Measurements from ENCODE around the gene CDYL.

CDYL gene

DNA sequence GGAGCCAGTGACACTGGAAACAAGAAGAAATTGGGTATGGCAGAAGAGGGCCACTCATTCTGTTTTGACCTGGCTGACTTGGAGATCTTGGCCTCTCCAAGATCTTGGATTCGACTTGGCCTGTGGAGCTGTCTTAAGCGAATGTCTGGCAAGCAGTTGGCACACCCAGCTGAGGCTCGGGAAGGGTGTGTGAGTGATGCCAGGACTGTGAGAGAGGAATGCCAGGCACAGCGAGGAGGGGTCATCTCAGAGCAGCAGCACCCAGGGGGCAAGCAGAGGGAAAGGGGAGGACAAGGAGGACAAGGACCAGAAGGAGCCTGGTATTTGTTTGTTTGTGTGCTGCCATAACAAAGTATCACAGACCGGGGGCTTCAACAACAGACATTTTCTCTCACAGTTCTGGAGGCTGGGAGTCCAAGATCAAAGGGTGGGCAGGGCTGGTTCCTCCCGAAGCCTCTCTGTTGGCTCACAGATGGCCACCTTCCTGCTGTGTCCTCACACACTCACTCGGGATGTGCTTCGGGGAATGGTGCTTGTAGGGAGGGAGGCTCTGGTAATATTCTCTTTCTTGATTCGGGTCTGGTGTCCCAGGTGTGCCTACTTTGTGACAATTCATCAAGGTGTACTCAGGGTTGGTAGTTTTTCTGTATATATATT lies 194.7 kb downstream of the CDYL start:
- no peak overlapping the region for H3K4me3 ChIP-seq (ENCODE audit: low read depth, low read length)
- in situ Hi-C loops (cut with HindIII; ENCODE audit: low sequenced_read_pairs), result no loop called here
- TF ChIP-seq, protein P1, sequence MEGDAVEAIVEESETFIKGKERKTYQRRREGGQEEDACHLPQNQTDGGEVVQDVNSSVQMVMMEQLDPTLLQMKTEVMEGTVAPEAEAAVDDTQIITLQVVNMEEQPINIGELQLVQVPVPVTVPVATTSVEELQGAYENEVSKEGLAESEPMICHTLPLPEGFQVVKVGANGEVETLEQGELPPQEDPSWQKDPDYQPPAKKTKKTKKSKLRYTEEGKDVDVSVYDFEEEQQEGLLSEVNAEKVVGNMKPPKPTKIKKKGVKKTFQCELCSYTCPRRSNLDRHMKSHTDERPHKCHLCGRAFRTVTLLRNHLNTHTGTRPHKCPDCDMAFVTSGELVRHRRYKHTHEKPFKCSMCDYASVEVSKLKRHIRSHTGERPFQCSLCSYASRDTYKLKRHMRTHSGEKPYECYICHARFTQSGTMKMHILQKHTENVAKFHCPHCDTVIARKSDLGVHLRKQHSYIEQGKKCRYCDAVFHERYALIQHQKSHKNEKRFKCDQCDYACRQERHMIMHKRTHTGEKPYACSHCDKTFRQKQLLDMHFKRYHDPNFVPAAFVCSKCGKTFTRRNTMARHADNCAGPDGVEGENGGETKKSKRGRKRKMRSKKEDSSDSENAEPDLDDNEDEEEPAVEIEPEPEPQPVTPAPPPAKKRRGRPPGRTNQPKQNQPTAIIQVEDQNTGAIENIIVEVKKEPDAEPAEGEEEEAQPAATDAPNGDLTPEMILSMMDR (IDR thresholded peaks at IDR 0.05; ENCODE audit: low read depth, low read length, missing control alignments), result no peak
- DNase-seq (ENCODE audit: low read depth), result no peak

DNA sequence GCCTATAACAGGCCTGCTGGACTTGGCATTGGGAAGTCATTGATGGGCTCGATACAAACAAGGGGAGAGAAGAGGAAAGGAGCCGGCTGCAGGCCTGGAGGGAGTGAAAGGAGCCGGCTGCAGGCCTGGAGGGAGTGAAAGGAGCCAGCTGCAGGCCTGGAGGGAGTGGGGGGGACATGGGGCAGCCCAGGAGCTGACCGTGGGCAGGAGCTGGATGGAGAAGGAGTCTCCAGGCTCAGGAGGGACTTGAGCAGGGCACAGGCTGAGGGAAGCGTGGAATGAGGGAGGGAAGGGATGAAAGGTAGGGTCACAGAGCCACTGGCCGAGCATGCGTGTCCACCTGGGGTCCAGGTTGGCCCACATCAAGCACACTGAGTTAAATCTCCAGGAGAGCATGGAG lies 195.6 kb downstream of the CDYL start:
- in situ Hi-C loops (cut with HindIII; ENCODE audit: low sequenced_read_pairs), result no loop called here
- no peak for DNase-seq (ENCODE audit: low read depth)
- H3K4me3 ChIP-seq (ENCODE audit: low read depth, low read length), result no peak overlapping the region
- TF ChIP-seq, protein P1 (IDR thresholded peaks at IDR 0.05; ENCODE audit: low read depth, low read length, missing control alignments), result no peak

DNA sequence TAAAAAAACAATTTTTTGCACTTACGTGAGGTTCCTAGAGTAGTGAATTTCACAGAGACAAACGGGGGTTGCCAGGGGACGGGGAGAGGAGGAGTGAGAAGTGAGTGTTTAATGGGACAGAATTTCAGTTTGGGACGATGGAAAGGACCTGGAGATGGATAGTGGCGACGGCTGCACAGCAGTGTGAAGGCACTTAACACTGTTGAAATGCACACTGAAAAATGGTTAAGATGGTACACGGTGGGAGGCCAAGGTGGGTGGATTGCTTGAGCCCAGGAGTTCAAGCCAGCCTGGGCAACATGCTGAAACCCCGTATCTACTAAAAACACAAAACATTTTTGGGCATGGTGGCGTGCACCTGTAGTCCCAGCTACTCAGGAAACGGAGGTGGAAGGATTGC lies 196.2 kb downstream of the CDYL start:
- TF ChIP-seq, protein P1 (IDR thresholded peaks at IDR 0.05; ENCODE audit: low read depth, low read length, missing control alignments), result no peak
- in situ Hi-C loops (cut with HindIII; ENCODE audit: low sequenced_read_pairs), result no loop called here
- H3K4me3 ChIP-seq (ENCODE audit: low read depth, low read length), result no peak overlapping the region
- no peak for DNase-seq (ENCODE audit: low read depth)

DNA sequence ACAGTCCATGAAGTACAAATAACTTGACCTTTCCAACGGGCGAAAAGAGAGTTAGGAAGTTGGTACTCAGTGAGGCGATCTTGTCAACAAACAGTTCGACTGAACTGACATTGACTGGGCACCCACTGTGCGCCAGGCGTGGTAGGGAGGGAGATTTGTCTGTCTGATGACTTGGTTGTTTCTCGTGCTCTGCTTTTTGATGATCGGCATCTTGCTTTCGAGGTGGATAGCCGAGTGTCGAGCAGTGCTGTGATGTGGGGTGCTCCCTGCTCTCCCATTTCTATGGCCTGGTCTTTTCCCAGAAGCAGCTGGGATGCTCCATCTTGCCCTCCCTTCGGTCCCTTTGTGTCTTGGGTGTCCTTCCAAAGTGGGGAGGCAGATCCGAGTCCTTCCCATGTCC lies 197.2 kb downstream of the CDYL start:
- no peak overlapping the region for H3K4me3 ChIP-seq (ENCODE audit: low read depth, low read length)

DNA sequence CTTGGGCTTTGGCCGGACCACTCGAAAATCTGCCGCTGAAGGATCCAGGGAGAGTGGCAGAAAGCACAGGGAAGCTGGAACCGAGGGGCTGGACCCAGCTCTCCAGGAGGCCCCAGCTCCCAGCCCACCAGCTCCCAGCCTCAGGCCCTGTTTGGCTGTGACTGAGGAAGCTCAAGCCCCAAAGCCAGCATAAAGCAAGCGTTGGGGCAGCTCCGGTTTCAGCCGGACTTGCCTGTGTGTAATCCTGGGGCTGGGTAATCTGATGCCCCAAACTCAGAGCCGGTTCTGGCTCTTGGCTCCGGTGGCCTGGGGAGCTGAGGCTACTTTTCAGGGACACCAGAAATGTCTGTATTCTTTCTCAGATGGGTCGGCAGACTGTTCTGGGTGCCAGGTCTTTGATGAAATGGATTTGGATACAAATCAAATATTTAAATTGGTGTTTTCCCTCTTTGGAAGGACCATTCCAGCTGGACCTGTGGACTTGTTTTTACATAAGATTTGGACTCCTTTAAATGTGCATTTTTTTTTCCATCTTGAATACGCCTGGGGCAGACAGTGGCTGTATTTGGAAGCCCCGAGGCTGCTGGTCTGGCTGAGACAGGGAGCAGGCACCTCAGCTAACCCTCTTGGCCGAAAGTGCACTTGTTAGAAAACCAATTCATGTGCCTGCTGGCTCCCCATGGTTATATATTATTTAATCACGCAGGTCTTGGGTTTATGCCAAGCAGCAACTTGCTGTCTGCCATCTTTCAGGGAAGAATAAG lies 198.0 kb downstream of the CDYL start:
- no peak overlapping the region for H3K4me3 ChIP-seq (ENCODE audit: low read depth, low read length)
- in situ Hi-C loops (cut with HindIII; ENCODE audit: low sequenced_read_pairs), result no loop called here
- TF ChIP-seq, protein P1 (IDR thresholded peaks at IDR 0.05; ENCODE audit: low read depth, low read length, missing control alignments), result no peak
- peak; percentile 34 for DNase-seq (ENCODE audit: low read depth)

More for the DNA sequence above, 197.2 kb downstream of the CDYL start:
- TF ChIP-seq, protein P1 (IDR thresholded peaks at IDR 0.05; ENCODE audit: low read depth, low read length, missing control alignments), result no peak
- no peak for DNase-seq (ENCODE audit: low read depth)
- in situ Hi-C loops (cut with HindIII; ENCODE audit: low sequenced_read_pairs), result no loop called here

DNA sequence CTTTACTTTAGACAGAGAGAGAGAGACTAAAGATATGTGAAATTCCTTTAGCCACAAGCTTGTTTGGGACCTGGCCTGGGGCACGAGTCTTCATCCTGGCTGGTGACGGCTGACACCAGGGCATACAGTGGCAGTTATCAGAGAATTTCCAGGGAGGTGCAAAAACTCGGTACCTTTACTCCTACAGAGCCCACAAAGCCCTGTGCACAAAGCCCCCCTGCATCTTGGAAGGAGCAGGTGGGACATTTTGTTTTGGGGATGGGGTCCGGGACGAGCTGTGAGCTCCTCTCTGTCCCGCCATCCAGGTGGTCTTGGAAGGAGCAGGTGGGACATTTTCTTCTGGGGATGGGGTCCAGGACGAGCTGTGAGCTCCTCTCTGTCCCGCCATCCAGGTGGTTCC lies 198.8 kb downstream of the CDYL start:
- TF ChIP-seq, protein P1 (IDR thresholded peaks at IDR 0.05; ENCODE audit: low read depth, low read length, missing control alignments), result no peak
- DNase-seq (ENCODE audit: low read depth), result no peak
- H3K4me3 ChIP-seq (ENCODE audit: low read depth, low read length), result no peak overlapping the region
- in situ Hi-C loops (cut with HindIII; ENCODE audit: low sequenced_read_pairs), result no loop called here

Data from astrocyte of the cerebellum (primary cell).